Calu3 (cell line): ENCODE results near the gene AVPR2. TPM values are rescaled to one million over a fixed set of nuclear protein-coding genes. Genes with fewer than 3 reads are reported as not detected.

Experiments used
- BruUV-seq: library from RNA; stranded (reverse); fragments of 400-500 nt; replicated peaks from 2 replicates; lab custom pipeline; 2021; lab: Mats Ljungman, UMichigan
- CTCF ChIA-PET: fragments of 300-600 bp; sonication (Branson Sonifier 250); formaldehyde crosslinking; loops from one replicate; lab custom pipeline; 2022; ENCODE audit warnings: antibody characterized with exemption; lab: Charles Lee
- DNase-seq: peaks from one replicate; pipeline ENCODE4 v3.0.0; 2022
- H3K27ac Mint-ChIP-seq: one replicate; pipeline ENCODE4 v1.8.0; 2022; ENCODE audit warnings: mixed read lengths; ENCODE audit not compliant: unreplicated experiment
- H3K27me3 Mint-ChIP-seq: one replicate; pipeline ENCODE4 v1.8.0; 2022; ENCODE audit warnings: mixed read lengths; ENCODE audit not compliant: unreplicated experiment
- H3K36me3 Mint-ChIP-seq: one replicate; pipeline ENCODE4 v1.8.0; 2022; ENCODE audit warnings: mild to moderate bottlenecking, moderate library complexity, mixed read lengths; ENCODE audit not compliant: insufficient read depth, unreplicated experiment
- H3K4me1 Mint-ChIP-seq: one replicate; pipeline ENCODE4 v1.8.0; 2022; ENCODE audit warnings: mild to moderate bottlenecking, low read depth, mixed read lengths; ENCODE audit not compliant: unreplicated experiment
- H3K4me3 Mint-ChIP-seq: one replicate; pipeline ENCODE4 v1.8.0; 2022; ENCODE audit warnings: mild to moderate bottlenecking, low read depth, moderate library complexity, mixed read lengths; ENCODE audit not compliant: unreplicated experiment
- H3K9me3 Mint-ChIP-seq: one replicate; pipeline ENCODE4 v1.8.0; 2022; ENCODE audit warnings: low read depth, mixed read lengths; ENCODE audit not compliant: unreplicated experiment
- CTCF ChIP-seq: fragments of 200-600 bp; IDR thresholded peaks from one replicate; pipeline ENCODE4 v1.8.0; 2022; ENCODE audit warnings: antibody characterized with exemption; ENCODE audit not compliant: unreplicated experiment
- intact Hi-C: fragments of 100-400 bp; cut with micrococcal nuclease; formaldehyde crosslinking; loops from one replicate; pipeline ENCODE4 v1.10.0; 2022; ENCODE audit not compliant: unreplicated experiment
- total RNA-seq: library from RNA; stranded (reverse); gene quantifications from 2 replicates; pipeline ENCODE4 v1.2.3, GENCODE V29; 2022

AVPR2 gene
- total RNA-seq, 1 experiment from 2014 or later: not detected

- CTCF ChIA-PET: interaction anchor here (1.1 kb wide), 2 partner anchors 16 to 20 kb away, joined by 4 read pairs; no protein-coding TSS in a partner anchor
- Mint-ChIP-seq H3K4me1 (peaks cover 8% of the 10 kb centered on the region), H3K27me3 (peaks cover 12% of the 10 kb centered on the region), H3K4me3 (peak overlapping the region; percentile 70), H3K9me3 (no peaks in the 10 kb centered on the region), H3K27ac (peak overlapping the region; percentile 11), H3K36me3 (peaks cover 38% of the 10 kb centered on the region)
- TF ChIP-seq CTCF: no peak
- no peak for DNase-seq
- intact Hi-C loops: no loop called here
- no TSS peak for BruUV-seq
Observed at GRCh38 chrX:153926858-153927671, 22.6 kb downstream of the AVPR2 start.

- H3K9me3 Mint-ChIP-seq: no peaks in the 10 kb centered on the region
Observed at GRCh38 chrX:153927672-153927921, 23.1 kb downstream of the AVPR2 start.

GRCh38 chrX:153927922-153928760 lies 23.7 kb downstream of the AVPR2 start:
- intact Hi-C loops: no loop called here
- H3K36me3 Mint-ChIP-seq: peaks cover 44% of the 10 kb centered on the region
- CTCF ChIA-PET: interaction anchor here (0.7 to 1.1 kb wide), 3 partner anchors 17 to 261 kb away, joined by 4 to 6 read pairs (median 6); no protein-coding TSS in a partner anchor
- no TSS peak for BruUV-seq
- DNase-seq: peak; percentile 96
- H3K4me1 Mint-ChIP-seq: peaks cover 8% of the 10 kb centered on the region
- no peak for TF ChIP-seq CTCF
- no peaks in the 10 kb centered on the region for H3K9me3 Mint-ChIP-seq
- peak overlapping the region; percentile 11 for H3K27ac Mint-ChIP-seq
- H3K27me3 Mint-ChIP-seq: peaks cover 1% of the 10 kb centered on the region
- peak overlapping the region; percentile 70 for H3K4me3 Mint-ChIP-seq

More at GRCh38 chrX:153927672-153927921, 23.1 kb downstream of the AVPR2 start:
- TSS peak; percentile 57 for BruUV-seq
- DNase-seq: no peak
- Mint-ChIP-seq H3K4me1 (peaks cover 8% of the 10 kb centered on the region), H3K4me3 (peak overlapping the region; percentile 70), H3K27ac (peak overlapping the region; percentile 11), H3K36me3 (peaks cover 43% of the 10 kb centered on the region), H3K27me3 (peaks cover 7% of the 10 kb centered on the region)
- intact Hi-C loops: no loop called here
- TF ChIP-seq CTCF: no peak
- CTCF ChIA-PET: interaction anchor here (1.1 kb wide), 1 partner anchor 17 kb away, joined by 4 read pairs; no protein-coding TSS in a partner anchor

GRCh38 chrX:153928846-153929245 lies 24.4 kb downstream of the AVPR2 start:
- DNase-seq: no peak
- peaks cover 47% of the 10 kb centered on the region for H3K36me3 Mint-ChIP-seq
- H3K4me1 Mint-ChIP-seq: peaks cover 8% of the 10 kb centered on the region
- no peaks in the 10 kb centered on the region for H3K27me3 Mint-ChIP-seq
- CTCF ChIA-PET: interaction anchor here (0.9 kb wide), 1 partner anchor 18 kb away, joined by 6 read pairs; no protein-coding TSS in a partner anchor
- H3K27ac Mint-ChIP-seq: peak overlapping the region; percentile 11
- intact Hi-C loops: no loop called here
- H3K4me3 Mint-ChIP-seq: peak overlapping the region; percentile 70
- TSS peak; percentile 26 for BruUV-seq
- no peaks in the 10 kb centered on the region for H3K9me3 Mint-ChIP-seq
- TF ChIP-seq CTCF: no peak
